HFF-Myc (cell line): ENCODE results near the gene MCEMP1.

Experiments
- DNase-seq: peaks from one replicate; pipeline ENCODE4 v3.0.0-alpha.2; 2011; ENCODE audit warnings: low read depth; ENCODE audit errors: extremely low read depth
- H3K4me3 ChIP-seq: replicated peaks from 2 replicates; pipeline ENCODE4 v1.5.1; 2011; ENCODE audit warnings: low read depth, mild to moderate bottlenecking, control low read depth, low read length
- TF ChIP-seq, protein P1 (sequence below): IDR thresholded peaks from 2 replicates; pipeline ENCODE4 v1.5.1; 2012; ENCODE audit warnings: mild to moderate bottlenecking, low read depth, low read length, control low read depth; ENCODE audit errors: missing control alignments

MCEMP1 gene

DNA sequence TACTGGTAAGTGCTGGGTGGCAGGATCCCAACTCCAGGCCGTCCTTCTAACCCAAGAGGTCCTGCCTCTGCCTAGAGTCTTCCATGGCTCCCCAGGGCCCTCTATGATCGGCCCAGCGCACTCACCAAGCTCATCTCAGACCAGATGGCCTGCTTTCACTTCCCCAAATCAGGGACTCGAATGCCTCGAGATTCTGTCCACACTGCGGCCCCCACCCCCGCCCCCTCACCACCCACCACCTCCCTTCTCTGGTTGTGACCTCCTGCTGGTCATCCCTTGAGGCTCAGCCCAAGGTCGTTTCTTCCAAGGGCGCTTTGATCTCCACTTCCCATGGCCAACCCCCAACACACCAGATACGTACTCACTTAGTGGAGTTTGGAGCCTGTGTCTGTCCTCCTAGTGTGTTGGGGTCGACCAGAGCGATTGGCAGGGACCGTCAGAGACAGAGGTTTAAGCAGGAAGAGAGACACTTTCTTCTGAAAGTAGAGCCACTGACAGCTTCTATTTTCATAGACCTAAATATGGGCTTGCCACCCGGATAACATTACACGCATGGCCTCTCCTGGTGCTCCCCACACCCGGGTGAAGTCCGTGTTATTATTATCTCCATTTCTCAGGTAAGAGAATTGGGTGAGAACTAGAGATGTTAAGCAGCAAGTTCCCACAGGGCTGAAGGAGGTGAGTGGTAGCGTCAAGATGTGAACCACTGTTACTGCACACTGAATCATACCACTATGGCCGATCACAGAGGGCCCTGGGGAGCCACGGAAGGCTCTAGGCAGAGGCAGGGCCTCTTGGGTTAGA, 25.0 kb downstream of the MCEMP1 start, which contains the start of gene FCER2:
Gene FCER2, minus strand, starts transcription at position 478 of the 804 bp plus-strand sequence. CDS start 2,371 bp downstream, outside the sequence.
- no peak within 1 kb of the TSS for H3K4me3 ChIP-seq
- DNase-seq = no peak

GRCh38 chr19:7703332-7703731, 26.4 kb downstream of the MCEMP1 start:
- TF ChIP-seq, protein P1, sequence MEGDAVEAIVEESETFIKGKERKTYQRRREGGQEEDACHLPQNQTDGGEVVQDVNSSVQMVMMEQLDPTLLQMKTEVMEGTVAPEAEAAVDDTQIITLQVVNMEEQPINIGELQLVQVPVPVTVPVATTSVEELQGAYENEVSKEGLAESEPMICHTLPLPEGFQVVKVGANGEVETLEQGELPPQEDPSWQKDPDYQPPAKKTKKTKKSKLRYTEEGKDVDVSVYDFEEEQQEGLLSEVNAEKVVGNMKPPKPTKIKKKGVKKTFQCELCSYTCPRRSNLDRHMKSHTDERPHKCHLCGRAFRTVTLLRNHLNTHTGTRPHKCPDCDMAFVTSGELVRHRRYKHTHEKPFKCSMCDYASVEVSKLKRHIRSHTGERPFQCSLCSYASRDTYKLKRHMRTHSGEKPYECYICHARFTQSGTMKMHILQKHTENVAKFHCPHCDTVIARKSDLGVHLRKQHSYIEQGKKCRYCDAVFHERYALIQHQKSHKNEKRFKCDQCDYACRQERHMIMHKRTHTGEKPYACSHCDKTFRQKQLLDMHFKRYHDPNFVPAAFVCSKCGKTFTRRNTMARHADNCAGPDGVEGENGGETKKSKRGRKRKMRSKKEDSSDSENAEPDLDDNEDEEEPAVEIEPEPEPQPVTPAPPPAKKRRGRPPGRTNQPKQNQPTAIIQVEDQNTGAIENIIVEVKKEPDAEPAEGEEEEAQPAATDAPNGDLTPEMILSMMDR = no peak
- no peak overlapping the region for H3K4me3 ChIP-seq

More for the DNA sequence above, 25.0 kb downstream of the MCEMP1 start, which contains the start of gene FCER2:
- TF ChIP-seq, protein P1 = no peak

DNA sequence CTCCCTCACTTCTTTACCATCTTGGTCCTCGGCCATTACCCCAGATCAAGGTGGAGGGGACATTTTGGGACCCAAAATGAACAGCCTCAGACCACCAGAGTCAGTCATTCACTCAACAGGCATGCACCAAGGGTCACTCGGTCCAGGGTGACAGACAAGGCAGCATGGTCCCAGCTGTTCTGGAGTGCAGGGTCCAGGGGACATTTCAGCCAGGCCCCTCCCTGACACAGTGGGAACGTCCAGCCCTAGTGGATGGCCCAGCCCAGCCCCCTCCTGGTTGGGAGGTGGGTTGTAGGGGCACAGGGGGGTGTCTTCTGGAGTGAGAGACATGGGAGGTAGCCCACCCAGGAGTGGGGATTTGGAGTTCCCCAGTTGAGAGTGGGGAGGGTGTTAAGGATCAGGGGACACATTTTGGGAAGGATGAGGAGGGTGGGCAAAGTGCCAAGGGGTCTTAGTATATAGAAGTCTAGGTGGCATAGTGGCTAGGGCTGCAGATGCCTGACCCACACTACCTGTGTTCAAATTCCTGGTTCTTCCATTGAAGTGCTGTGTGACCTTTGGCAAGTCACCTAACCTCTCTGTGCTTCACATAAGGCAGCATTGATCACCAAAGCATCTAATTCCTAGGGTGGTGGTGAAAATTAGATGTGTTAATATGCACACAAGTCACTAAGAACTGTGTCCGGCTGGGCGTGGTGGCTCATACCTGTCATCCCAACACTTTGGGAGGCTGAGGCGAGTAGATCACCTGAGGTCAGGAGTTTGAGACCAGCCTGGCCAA, 27.6 kb downstream of the MCEMP1 start:
- TF ChIP-seq, protein P1 = no peak
- DNase-seq = no peak

More at GRCh38 chr19:7703332-7703731, 26.4 kb downstream of the MCEMP1 start:
- DNase-seq = no peak

DNA sequence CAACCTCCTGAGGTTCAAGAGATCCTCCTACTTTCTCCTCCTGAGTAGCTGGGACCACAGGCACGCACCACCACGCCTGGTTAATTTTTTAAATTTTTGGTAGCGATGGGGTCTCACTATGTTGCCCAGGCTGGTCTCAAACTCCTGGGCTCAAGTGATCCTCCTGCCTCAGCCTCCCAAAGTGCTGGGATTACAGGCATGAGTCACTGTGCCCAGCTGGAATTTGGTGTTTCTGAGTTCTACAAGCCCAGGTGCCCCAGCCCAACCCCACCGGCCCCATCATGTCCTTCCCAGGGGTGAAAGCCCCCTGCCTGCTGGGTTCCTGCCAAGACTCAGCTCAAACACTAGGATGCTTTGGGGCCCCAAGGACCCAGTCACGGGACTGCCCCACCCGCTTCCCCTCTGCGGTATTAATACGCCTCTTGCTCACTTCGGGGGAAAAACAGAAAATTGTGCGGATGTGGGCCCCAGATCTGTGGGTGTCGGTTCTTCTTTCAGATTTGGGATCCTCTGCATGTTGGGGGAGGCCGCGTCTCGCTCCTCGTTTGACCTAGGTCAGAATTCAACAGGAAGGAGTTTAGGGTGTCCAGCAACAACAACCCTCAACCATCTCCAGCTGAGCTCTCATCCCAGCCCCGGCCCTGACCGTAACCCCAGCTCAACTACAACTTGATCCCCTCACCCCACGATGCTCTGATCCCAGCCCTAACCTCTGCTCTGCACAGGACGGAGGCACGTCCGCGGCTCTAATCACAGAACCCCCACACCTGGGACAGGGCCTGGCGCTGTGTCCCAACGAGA, 28.7 kb downstream of the MCEMP1 start:
- TF ChIP-seq, protein P1 = no peak
- no peak for DNase-seq
- no peak overlapping the region for H3K4me3 ChIP-seq

More for the DNA sequence above, 27.6 kb downstream of the MCEMP1 start:
- no peak overlapping the region for H3K4me3 ChIP-seq

DNA sequence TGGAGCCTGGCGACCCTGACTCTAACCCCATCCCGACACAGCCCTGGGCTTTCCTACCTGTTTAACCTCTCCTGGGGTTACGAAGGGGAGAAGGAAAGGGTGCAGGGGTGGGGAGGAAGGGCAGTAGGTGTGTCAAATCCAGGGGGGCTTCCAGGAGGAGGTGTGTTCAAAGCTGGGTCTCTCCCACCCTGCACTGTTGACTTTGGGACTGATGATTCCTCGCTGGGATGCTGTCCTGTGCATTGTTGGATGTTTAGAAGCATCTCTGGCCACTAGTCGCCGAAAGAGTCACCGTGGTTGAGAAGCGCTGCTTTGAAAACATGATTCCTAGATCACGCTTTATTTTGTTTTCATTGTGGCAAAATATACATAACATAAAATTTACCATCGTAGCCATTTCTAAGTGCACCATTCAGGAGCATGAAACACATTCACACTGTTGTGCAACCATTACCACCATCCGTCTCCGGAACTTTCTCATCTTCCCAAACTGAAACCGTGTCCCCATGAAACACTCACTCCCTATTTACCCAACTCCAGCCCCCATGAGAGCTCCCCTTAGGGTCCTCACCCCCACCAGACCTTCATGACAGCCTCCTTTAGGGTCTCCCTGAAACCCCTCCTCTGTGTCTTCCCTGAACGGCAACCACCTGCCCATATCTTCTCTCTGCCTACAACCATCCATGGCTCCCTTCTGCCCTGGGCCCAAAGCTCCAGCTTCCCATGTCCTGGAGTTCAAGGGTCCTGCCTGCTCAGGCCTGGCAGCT, 29.5 kb downstream of the MCEMP1 start:
- H3K4me3 ChIP-seq = no peak overlapping the region
- TF ChIP-seq, protein P1 = no peak

More for the DNA sequence above, 29.5 kb downstream of the MCEMP1 start:
- no peak for DNase-seq
